K562 (cell line): ENCODE results near the gene TMEM135. TPM values are rescaled to one million over a fixed set of nuclear protein-coding genes. Genes with fewer than 3 reads are reported as not detected.

Source experiments
- BDP1 ChIP-seq: IDR thresholded peaks from 3 replicates; pipeline ENCODE4 v1.6.1; 2011; ENCODE audit not compliant: insufficient read length, insufficient read depth
- DDX20 ChIP-seq: fragments of 450-650 bp; IDR thresholded peaks from 2 replicates; pipeline ENCODE4 v1.6.1; 2016; ENCODE audit warnings: missing genetic modification characterization, low read depth, mild to moderate bottlenecking, missing compliant biosample characterization, moderate library complexity
- NCOR1 ChIP-seq: fragments of 450-650 bp; IDR thresholded peaks from 2 replicates; pipeline ENCODE4 v1.6.1; 2016; ENCODE audit warnings: mild to moderate bottlenecking, moderate library complexity
- POLR2A ChIP-seq: fragments of 450-650 bp; conservative IDR thresholded peaks from 2 replicates; pipeline ENCODE4 v1.6.1; 2016
- ZBTB40 ChIP-seq, 2 experiments: fragments of 450-650 bp in 1 of 2; sonication (generic) in 1 of 2; formaldehyde crosslinking in 1 of 2; IDR thresholded peaks; 2 replicates each; pipeline versions ENCODE4 v1.7.1 to v1.9.0; 2016 to 2022; ENCODE audit warnings: inconsistent platforms in 1 of 2, mild to moderate bottlenecking in 1 of 2, missing genetic modification reagents in 1 of 2
- ZNF699 ChIP-seq: fragments of 250-450 bp; sonication (Bioruptor Pico); IDR thresholded peaks from 2 replicates; pipeline ENCODE4 v1.8.0; 2021; ENCODE audit warnings: mild to moderate bottlenecking, moderate library complexity; ENCODE audit not compliant: insufficient replicate concordance
- polyA plus RNA-seq, 8 experiments: library from polyadenylated mRNA; depleted of rRNA in 4 of 8; stranded (reverse) in 5 of 8; unstranded in 3 of 8; fragments of >200 nt; fragmentation: Nextera tagmentation in 2 of 8; fragmentation: Illumina TruSeq in 1 of 8; extraction: Ambion mirVana in 2 of 8; extraction: Trizol in 1 of 8; gene quantifications; 2 replicates each; pipeline versions ENCODE4 v1.2.1 to v1.2.3, GENCODE V29; 2011 to 2014; ENCODE audit warnings: inconsistent platforms in 1 of 8, missing spikeins in 1 of 8
- total RNA-seq, 7 experiments: library from RNA; depleted of rRNA in 6 of 7; stranded (reverse); fragments of >200 nt in 6 of 7; fragmentation: Illumina TruSeq in 2 of 7; extraction: Trizol in 2 of 7; gene quantifications; 2 replicates each; pipeline versions ENCODE4 v1.2.1 to v1.2.3, GENCODE V29; 2011 to 2021; ENCODE audit warnings: low replicate concordance in 1 of 7

The TMEM135 gene
- total and polyA plus RNA-seq, 9 of the 15 experiments (the other 6 are each of a cell fraction or from before 2014, with no cell fraction given): 17.3 to 53.6 (median 24.9) TPM

- TF ChIP-seq ZBTB40 (IDR thresholded peaks at IDR 0.05) (no peak), ZBTB40 (CRISPR knock-in tag; IDR thresholded peaks at IDR 0.05) (no peak), ZNF699 (CRISPR knock-in tag) (no peak), BDP1 (no peak), POLR2A (no peak), NCOR1 (no peak), DDX20 (tag) (no peak)
Measured at GRCh38 chr11:87154246-87154645, 116.5 kb downstream of the TMEM135 start (continued).
